NCI-H2171 treated with DMSO at 0.1 percent for 48 hours (cell line): ENCODE results near the gene ANKRD7.
"Not testable (repeated sequence)": the region's sequence is repeated elsewhere in the genome, so short reads cannot be mapped to it uniquely, and the experiment has no call there.

Experiments
- DNase-seq: peaks from one replicate; lab custom pipeline; 2025; lab: John Stamatoyannopoulos, UW

Gene ANKRD7

GRCh38 chr7:118233799-118234198 lies 9.3 kb downstream of the ANKRD7 start:
- no peak for DNase-seq

- DNase-seq = no peak
Observed at GRCh38 chr7:118239014-118239413, 14.5 kb downstream of the ANKRD7 start.

- not testable (repeated sequence) for DNase-seq
Observed at GRCh38 chr7:118240320-118240719, 15.8 kb downstream of the ANKRD7 start.

GRCh38 chr7:118243695-118244094 lies 19.2 kb downstream of the ANKRD7 start:
- DNase-seq = no peak

- no peak for DNase-seq
Observed at GRCh38 chr7:118245267-118246040, 20.9 kb downstream of the ANKRD7 start.

DNA sequence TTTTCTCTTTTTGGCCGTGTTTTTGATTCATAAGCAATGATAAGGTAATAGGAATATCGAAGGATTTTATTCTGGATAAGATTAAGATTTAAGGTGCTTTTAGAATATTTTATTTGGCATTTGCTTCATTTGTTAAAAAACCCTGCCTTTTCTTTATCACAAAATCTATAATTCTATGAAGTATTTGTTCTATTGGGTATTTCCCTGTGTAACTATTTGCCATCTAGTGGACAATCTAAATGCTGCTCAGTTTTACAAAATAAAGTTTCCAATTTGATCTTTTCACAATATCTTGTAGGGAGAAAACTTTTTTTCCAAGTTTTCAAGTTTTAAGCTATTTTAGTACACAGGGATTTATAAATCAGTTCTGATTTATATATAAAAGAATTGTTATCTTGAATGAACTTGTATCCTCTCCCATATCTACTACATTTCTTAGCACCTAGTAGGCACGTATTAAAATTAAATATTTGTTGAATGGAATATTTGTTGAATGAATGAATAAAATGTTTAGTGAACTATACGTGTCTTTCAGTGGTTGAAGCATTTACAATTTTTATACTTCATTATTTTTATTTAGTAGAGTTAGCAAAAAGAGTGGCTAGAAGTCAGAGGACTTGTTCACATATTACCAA lies 26.5 kb downstream of the ANKRD7 start:
- no peak for DNase-seq

DNA sequence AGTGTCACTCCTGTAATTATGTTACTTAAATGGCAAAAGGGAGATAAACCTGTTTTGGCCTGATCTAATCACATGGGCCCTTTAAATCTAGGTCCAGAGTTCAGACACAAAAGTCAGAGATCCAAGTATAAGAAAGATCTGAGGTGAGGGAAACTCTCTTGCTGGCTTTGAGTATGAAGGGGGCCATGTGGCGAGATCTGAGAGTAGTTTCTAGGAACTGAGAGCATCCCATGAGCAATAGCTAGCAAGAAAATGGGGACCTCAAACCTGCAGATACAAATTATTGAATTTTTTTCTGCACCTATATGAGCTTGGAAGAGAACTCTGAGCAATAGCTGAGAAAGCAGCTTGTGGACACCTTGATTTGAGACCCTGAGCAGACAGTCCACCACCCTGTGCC lies 27.6 kb downstream of the ANKRD7 start:
- no peak for DNase-seq

- DNase-seq = no peak
Observed at GRCh38 chr7:118259115-118259514, 34.6 kb downstream of the ANKRD7 start.

DNA sequence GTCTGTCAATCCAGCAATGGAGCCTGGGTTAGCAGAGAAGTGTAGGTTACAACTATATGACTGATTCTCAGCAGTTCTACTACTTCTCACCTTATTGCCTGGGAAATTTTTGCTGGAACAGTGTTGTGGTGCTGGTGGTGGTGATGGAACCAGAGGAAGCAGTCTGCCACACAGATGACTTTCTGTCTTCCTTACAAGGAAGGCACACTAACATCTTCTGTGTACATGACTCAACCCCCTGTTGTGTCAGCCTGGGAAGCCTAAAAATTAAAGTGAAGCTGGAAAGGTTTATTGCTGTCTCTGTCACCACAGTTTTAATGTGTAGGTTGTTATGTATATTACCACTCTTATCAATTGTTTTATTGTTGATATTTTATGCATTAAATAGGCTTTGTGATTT lies 40.3 kb downstream of the ANKRD7 start:
- no peak for DNase-seq

GRCh38 chr7:118280319-118281012 lies 56.0 kb downstream of the ANKRD7 start:
- DNase-seq = no peak

DNA sequence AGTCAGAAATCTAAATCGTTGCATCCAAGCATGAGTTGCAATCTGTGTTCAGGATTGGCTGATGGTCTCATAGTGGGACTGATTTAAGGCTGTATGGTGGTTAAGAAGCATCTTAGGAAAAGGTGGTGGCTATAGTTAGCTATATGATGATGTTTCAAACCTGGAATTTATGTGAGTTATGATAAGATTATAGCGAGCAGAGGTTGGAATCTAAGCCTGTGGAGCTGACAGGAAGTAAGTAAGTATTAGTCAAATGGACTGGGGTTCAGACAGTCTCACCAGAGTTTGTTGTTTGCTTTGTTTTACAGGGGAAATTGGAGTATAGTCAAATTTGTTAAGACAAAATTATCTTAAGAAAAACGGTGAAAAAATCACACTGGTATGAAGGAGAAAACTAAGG lies 56.7 kb downstream of the ANKRD7 start:
- DNase-seq = no peak

DNA sequence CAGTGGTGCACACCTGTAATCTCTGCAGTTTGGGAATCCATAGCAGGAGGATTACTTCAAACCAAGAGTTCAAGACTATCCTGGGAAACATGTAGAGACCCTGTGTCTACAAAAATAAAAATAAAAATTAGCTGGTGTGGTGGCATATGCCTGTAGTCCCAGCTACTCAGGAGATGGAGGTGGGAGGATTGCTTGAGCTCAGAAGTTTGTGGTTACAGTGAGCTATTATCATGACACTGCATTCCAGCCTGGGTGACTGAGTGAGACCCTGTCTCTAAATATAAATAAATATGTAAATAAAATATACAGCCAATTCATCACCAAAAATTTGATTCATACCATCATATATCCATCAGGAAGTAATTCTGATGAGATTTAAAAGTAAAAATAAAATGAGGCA lies 60.9 kb downstream of the ANKRD7 start:
- DNase-seq = no peak

GRCh38 chr7:118286131-118286530 lies 61.6 kb downstream of the ANKRD7 start:
- no peak for DNase-seq

DNA sequence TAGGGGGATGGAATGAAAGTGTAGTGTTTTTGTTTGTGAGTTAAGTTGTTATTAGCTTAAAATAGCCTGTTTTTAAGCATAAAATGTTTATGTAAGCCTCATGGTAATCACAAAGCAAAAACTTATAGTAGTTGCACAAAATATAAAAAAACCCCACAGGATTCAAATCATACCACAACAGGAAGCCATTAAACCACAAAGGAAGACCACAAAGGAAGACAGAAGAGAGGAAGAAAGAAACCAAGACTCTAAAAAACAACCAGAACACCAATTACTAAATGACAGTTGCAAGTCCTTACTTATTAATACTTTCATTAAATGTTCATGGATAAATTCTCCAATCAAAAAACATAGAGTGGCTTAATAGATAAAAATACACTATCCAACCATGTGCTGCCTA lies 63.6 kb downstream of the ANKRD7 start:
- DNase-seq = no peak

DNA sequence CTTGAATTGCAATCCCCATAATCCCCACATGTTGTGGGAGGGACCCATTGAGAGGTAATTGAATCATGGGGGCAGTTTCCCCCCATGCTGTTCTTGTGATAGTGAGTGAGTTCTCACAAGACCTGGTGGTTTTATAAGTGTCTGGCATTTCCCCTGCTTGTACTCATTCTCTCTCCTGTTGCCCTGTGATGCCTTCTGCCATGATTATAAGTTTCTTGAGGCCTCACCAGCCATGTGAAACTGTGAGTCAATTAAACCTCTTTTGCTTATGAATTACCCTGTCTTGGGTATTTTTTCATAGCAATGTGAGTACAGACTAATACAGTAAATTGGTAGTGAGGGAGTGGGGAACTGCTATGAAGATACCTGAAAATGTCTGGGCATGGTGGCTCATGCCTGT lies 65.0 kb downstream of the ANKRD7 start:
- DNase-seq = no peak
